ENCODE measurements around the gene SAE1. TPM values are rescaled to one million over a fixed set of nuclear protein-coding genes. Genes with fewer than 3 reads are reported as not detected.

SAE1 gene
- total RNA-seq, 3 donors from 2014 or later = 44.6 to 61.4 (median 55.7) TPM

- H3K27ac ChIP-seq = no peak overlapping the region
- H3K9me3 ChIP-seq = no peaks in the 10 kb centered on the region
- no peak for DNase-seq (ENCODE audit: low spot score in 2 of 2)
- H3K4me1 ChIP-seq = peaks cover 0 to 4% of the 10 kb centered on the region in 2 donors
- intact Hi-C loops (cut with DNase I; ENCODE audit: low total_unique reads) = no loop called here
- TF ChIP-seq POLR2AphosphoS5 (IDR thresholded peaks at IDR 0.05) = no peak
- no peak overlapping the region for H3K4me3 ChIP-seq
- H3K27me3 ChIP-seq = no peaks in the 10 kb centered on the region
- H3K36me3 ChIP-seq = no peaks in the 10 kb centered on the region
Observed at GRCh38 chr19:47089767-47090350, 40.8 kb upstream of the SAE1 start.

GRCh38 chr19:47093254-47093653 is 37.4 kb upstream of the SAE1 start:
- no peaks in the 10 kb centered on the region for H3K27me3 ChIP-seq

GRCh38 chr19:47093841-47094240 is 36.8 kb upstream of the SAE1 start:
- Histone ChIP-seq H3K4me1 (peaks cover 6 to 37% of the 10 kb centered on the region in 2 donors), H3K4me3 (no peak overlapping the region), H3K27ac (peak overlapping the region; percentile 96 to 98), H3K9me3 (no peaks in the 10 kb centered on the region), H3K27me3 (no peaks in the 10 kb centered on the region), H3K36me3 (no peaks in the 10 kb centered on the region)
- no peak for DNase-seq (ENCODE audit: low spot score in 2 of 2)
- intact Hi-C loops (cut with DNase I; ENCODE audit: low total_unique reads) = no loop called here
- TF ChIP-seq POLR2AphosphoS5 (IDR thresholded peaks at IDR 0.05) (no peak), CTCF (IDR thresholded peaks at IDR 0.05) (no peak), POLR2A (IDR thresholded peaks at IDR 0.05) (no peak)

More at GRCh38 chr19:47093254-47093653, 37.4 kb upstream of the SAE1 start:
- peak overlapping the region; percentile 96 to 98 for H3K27ac ChIP-seq
- peaks cover 6 to 35% of the 10 kb centered on the region in 2 donors for H3K4me1 ChIP-seq
- no peaks in the 10 kb centered on the region for H3K9me3 ChIP-seq
- no peak for DNase-seq (ENCODE audit: low spot score in 2 of 2)
- TF ChIP-seq POLR2A (IDR thresholded peaks at IDR 0.05) (no peak), CTCF (IDR thresholded peaks at IDR 0.05) (no peak), POLR2AphosphoS5 (IDR thresholded peaks at IDR 0.05) (no peak)
- no peaks in the 10 kb centered on the region for H3K36me3 ChIP-seq
- intact Hi-C loops (cut with DNase I; ENCODE audit: low total_unique reads) = no loop called here
- no peak overlapping the region for H3K4me3 ChIP-seq

- H3K4me1 ChIP-seq = peaks cover 6 to 37% of the 10 kb centered on the region in 2 donors
- intact Hi-C loops (cut with DNase I; ENCODE audit: low total_unique reads) = no loop called here
Observed at GRCh38 chr19:47094557-47095475, 35.8 kb upstream of the SAE1 start.

More at GRCh38 chr19:47094557-47095475, 35.8 kb upstream of the SAE1 start:
- Histone ChIP-seq H3K4me3 (peak overlapping the region in 2 of 3 donors; percentile 2 to 42), H3K27ac (peak overlapping the region; percentile 96 to 98), H3K36me3 (no peaks in the 10 kb centered on the region), H3K9me3 (no peaks in the 10 kb centered on the region), H3K27me3 (no peaks in the 10 kb centered on the region)
- TF ChIP-seq POLR2AphosphoS5 (IDR thresholded peaks at IDR 0.05) (no peak), CTCF (IDR thresholded peaks at IDR 0.05) (no peak)
- DNase-seq (ENCODE audit: low spot score in 2 of 2) = no peak

All from breast epithelium (tissue), 4 donors.